Endothelial cell of hepatic sinusoid (primary cell): ENCODE measurements around the gene MRPL50.

Experiments
- in situ Hi-C: cut with HindIII; loops from 2 replicates; pipeline ENCODE4 v1.10.0; 2017; ENCODE audit warnings: low sequenced_read_pairs

MRPL50 gene

GRCh38 chr9:101341958-101342357 lies 56.5 kb downstream of the MRPL50 start:
- in situ Hi-C loops, result no loop called here
